BLaER1 (cell line): ENCODE data around the gene CLOCK.
A peak's percentile ranks its signal among the peaks of the same experiment; 100 is the strongest.
"Not testable (repeated sequence)": the region's sequence is repeated elsewhere in the genome, so short reads cannot be mapped to it uniquely, and the experiment has no call there.

Experiments
- H3K27ac ChIP-seq: shearing (Covaris generic); formaldehyde crosslinking; 2 replicates; pipeline ENCODE4 v1.8.1; 2022
- H3K27me3 ChIP-seq: shearing (Covaris generic); formaldehyde crosslinking; 2 replicates; pipeline ENCODE4 v1.8.1; 2022
- H3K36me3 ChIP-seq: shearing (Covaris generic); formaldehyde crosslinking; 2 replicates; pipeline ENCODE4 v1.8.1; 2022
- H3K4me1 ChIP-seq: shearing (Covaris generic); formaldehyde crosslinking; 2 replicates; pipeline ENCODE4 v1.8.1; 2022
- H3K4me2 ChIP-seq: shearing (Covaris generic); formaldehyde crosslinking; 2 replicates; pipeline ENCODE4 v1.8.1; 2022
- H3K4me3 ChIP-seq: shearing (Covaris generic); formaldehyde crosslinking; 2 replicates; pipeline ENCODE4 v1.8.1; 2022
- H3K9ac ChIP-seq: shearing (Covaris generic); formaldehyde crosslinking; 2 replicates; pipeline ENCODE4 v1.8.1; 2022
- H3K9me3 ChIP-seq: shearing (Covaris generic); formaldehyde crosslinking; 2 replicates; pipeline ENCODE4 v1.8.1; 2022
- H4K20me1 ChIP-seq: shearing (Covaris generic); formaldehyde crosslinking; 2 replicates; pipeline ENCODE4 v1.8.1; 2022
- Cebpa-rat ChIP-seq: shearing (Covaris generic); IDR thresholded peaks from 2 replicates; pipeline ENCODE4 v1.8.1; 2022

The CLOCK gene

GRCh38 chr4:55560096-55560495 lies 13.4 kb upstream of the CLOCK start:
- Histone ChIP-seq H3K27ac (no peak overlapping the region), H3K27me3 (no peaks in the 10 kb centered on the region), H3K36me3 (no peaks in the 10 kb centered on the region), H3K9ac (no peak overlapping the region), H3K4me3 (no peak overlapping the region), H3K9me3 (peaks cover 5% of the 10 kb centered on the region; the same call in 1 of the 2 replicates), H3K4me1 (0 out of 2 replicates have a peak, but pooled peaks cover 6% of the 10 kb centered on the region), H3K4me2 (no peak overlapping the region), H4K20me1 (no peaks in the 10 kb centered on the region)
- no peak for TF ChIP-seq Cebpa-rat

- Histone ChIP-seq H4K20me1 (no peaks in the 10 kb centered on the region), H3K27me3 (no peaks in the 10 kb centered on the region), H3K4me1 (no peaks in the 10 kb centered on the region), H3K4me3 (no peak overlapping the region), H3K4me2 (no peak overlapping the region), H3K27ac (no peak overlapping the region), H3K36me3 (no peaks in the 10 kb centered on the region), H3K9me3 (peaks cover 9% of the 10 kb centered on the region), H3K9ac (no peak overlapping the region)
- no peak for TF ChIP-seq Cebpa-rat
Observed at GRCh38 chr4:55554453-55555030, 7.8 kb upstream of the CLOCK start.

- no peaks in the 10 kb centered on the region for H3K36me3 ChIP-seq
- H3K27ac ChIP-seq, result no peak overlapping the region
- peaks cover 1% of the 10 kb centered on the region; the same call in 1 of the 2 replicates for H3K4me1 ChIP-seq
- H3K4me2 ChIP-seq, result no peak overlapping the region
- H3K9me3 ChIP-seq, result peaks cover 9% of the 10 kb centered on the region
- no peak overlapping the region for H3K4me3 ChIP-seq
- H4K20me1 ChIP-seq, result no peaks in the 10 kb centered on the region
- no peaks in the 10 kb centered on the region for H3K27me3 ChIP-seq
- TF ChIP-seq Cebpa-rat, result no peak
- H3K9ac ChIP-seq, result no peak overlapping the region
Observed at GRCh38 chr4:55553441-55554201, 6.9 kb upstream of the CLOCK start.

- H3K27ac ChIP-seq, H4K20me1 ChIP-seq, H3K9ac ChIP-seq, H3K4me3 ChIP-seq, H3K9me3 ChIP-seq, H3K36me3 ChIP-seq, H3K27me3 ChIP-seq, H3K4me2 ChIP-seq: not testable (repeated sequence)
- H3K4me1 ChIP-seq, result peaks cover 15% of the 10 kb centered on the region
Observed at GRCh38 chr4:55551964-55552363, 5.3 kb upstream of the CLOCK start.

- Histone ChIP-seq H3K4me2 (no peak overlapping the region), H3K36me3 (no peaks in the 10 kb centered on the region), H3K4me1 (peaks cover 20% of the 10 kb centered on the region), H4K20me1 (peaks cover 4% of the 10 kb centered on the region; the same call in 1 of the 2 replicates), H3K9me3 (peaks cover 4% of the 10 kb centered on the region), H3K27ac (no peak overlapping the region), H3K4me3 (no peak overlapping the region), H3K27me3 (no peaks in the 10 kb centered on the region), H3K9ac (no peak overlapping the region)
- no peak for TF ChIP-seq Cebpa-rat
Observed at GRCh38 chr4:55549888-55550287, 3.2 kb upstream of the CLOCK start.

GRCh38 chr4:55547918-55548317 lies 1.2 kb upstream of the CLOCK start:
- H3K4me1 ChIP-seq, result peaks cover 30% of the 10 kb centered on the region
- no peak overlapping the region for H3K27ac ChIP-seq
- H3K27me3 ChIP-seq, result no peaks in the 10 kb centered on the region
- peaks cover 23% of the 10 kb centered on the region for H4K20me1 ChIP-seq
- H3K4me3 ChIP-seq, result peak overlapping the region; percentile 92
- H3K9me3 ChIP-seq, result peaks cover 4% of the 10 kb centered on the region
- H3K36me3 ChIP-seq, result no peaks in the 10 kb centered on the region
- no peak for TF ChIP-seq Cebpa-rat
- H3K9ac ChIP-seq, result peak overlapping the region; percentile 87; the same call in 1 of the 2 replicates
- H3K4me2 ChIP-seq, result peak overlapping the region; percentile 86

GRCh38 chr4:55547466-55547770 lies 709 bp upstream of the CLOCK start:
- peak overlapping the region; percentile 85 for H3K27ac ChIP-seq
- no peaks in the 10 kb centered on the region for H3K36me3 ChIP-seq
- TF ChIP-seq Cebpa-rat, result no peak
- peak overlapping the region; percentile 92 for H3K4me3 ChIP-seq
- no peaks in the 10 kb centered on the region for H3K27me3 ChIP-seq
- peaks cover 30% of the 10 kb centered on the region for H3K4me1 ChIP-seq
- H3K9me3 ChIP-seq, result peaks cover 4% of the 10 kb centered on the region
- H3K4me2 ChIP-seq, result peak overlapping the region; percentile 86
- H3K9ac ChIP-seq, result peak overlapping the region; percentile 87
- H4K20me1 ChIP-seq, result peaks cover 28% of the 10 kb centered on the region

GRCh38 chr4:55546506-55546755 lies 278 bp downstream of the CLOCK start:
- Histone ChIP-seq H3K9me3 (no peaks in the 10 kb centered on the region), H3K27ac (peak overlapping the region; percentile 85), H3K36me3 (no peaks in the 10 kb centered on the region), H3K27me3 (no peaks in the 10 kb centered on the region), H3K4me3 (peak overlapping the region; percentile 92), H3K4me2 (0 out of 2 replicates have a peak overlapping the region, but pooled peaks have one; percentile 86), H3K9ac (peak overlapping the region; percentile 87), H3K4me1 (peaks cover 30% of the 10 kb centered on the region), H4K20me1 (peaks cover 37% of the 10 kb centered on the region)
- no peak for TF ChIP-seq Cebpa-rat

- H3K4me1 ChIP-seq, result peaks cover 30% of the 10 kb centered on the region
- TF ChIP-seq Cebpa-rat, result no peak
- no peaks in the 10 kb centered on the region for H3K27me3 ChIP-seq
- peaks cover 41% of the 10 kb centered on the region for H4K20me1 ChIP-seq
- H3K36me3 ChIP-seq, result no peaks in the 10 kb centered on the region
- H3K9me3 ChIP-seq, result no peaks in the 10 kb centered on the region
- peak overlapping the region; percentile 93 for H3K27ac ChIP-seq
- H3K4me3 ChIP-seq, result peak overlapping the region; percentile 92
- peak overlapping the region; percentile 87 for H3K9ac ChIP-seq
- peak overlapping the region; percentile 84 for H3K4me2 ChIP-seq
Observed at GRCh38 chr4:55545641-55546505, 836 bp downstream of the CLOCK start.

- no peak; the same call in 1 of the 2 replicates for TF ChIP-seq Cebpa-rat
- H3K9ac ChIP-seq, result peak overlapping the region; percentile 87
- H3K27ac ChIP-seq, result peak overlapping the region; percentile 93
- H3K4me2 ChIP-seq, result peak overlapping the region; percentile 84
- H3K4me3 ChIP-seq, result peak overlapping the region; percentile 92
- peaks cover 41% of the 10 kb centered on the region for H4K20me1 ChIP-seq
- H3K4me1 ChIP-seq, result peaks cover 30% of the 10 kb centered on the region
- H3K36me3 ChIP-seq, result peaks cover 4% of the 10 kb centered on the region; the same call in 1 of the 2 replicates
- H3K27me3 ChIP-seq, result no peaks in the 10 kb centered on the region
- no peaks in the 10 kb centered on the region for H3K9me3 ChIP-seq
Observed at GRCh38 chr4:55545151-55545550, 1.6 kb downstream of the CLOCK start.
